Loucy (cell line): ENCODE measurements around the gene RER1.

Source experiments
- H2AFZ ChIP-seq: fragments of 200-600 bp; sonication (generic); 2 replicates; pipeline ENCODE4 v1.6.0; 2016; ENCODE audit warnings: antibody characterized with exemption, mild to moderate bottlenecking, low read length, moderate library complexity
- H3F3A ChIP-seq: fragments of 200-600 bp; 2 replicates; pipeline ENCODE4 v1.6.0; 2016; ENCODE audit warnings: antibody characterized with exemption, low read depth, mild to moderate bottlenecking
- H3K27me3 ChIP-seq: fragments of 200-600 bp; sonication (generic); 2 replicates; pipeline ENCODE4 v1.6.1; 2014; ENCODE audit warnings: low read length, mild to moderate bottlenecking; ENCODE audit not compliant: insufficient read depth, poor library complexity, severe bottlenecking
- H3K36me3 ChIP-seq: fragments of 200-600 bp; sonication (generic); 2 replicates; pipeline ENCODE4 v1.6.1; 2016; ENCODE audit warnings: low read length; ENCODE audit not compliant: insufficient read depth
- H3K4me1 ChIP-seq: fragments of 200-600 bp; sonication (generic); 2 replicates; pipeline ENCODE4 v1.5.1; 2014; ENCODE audit warnings: low read length, mild to moderate bottlenecking; ENCODE audit not compliant: insufficient read depth, poor library complexity, severe bottlenecking
- H3K4me2 ChIP-seq: fragments of 200-600 bp; sonication (generic); 2 replicates; pipeline ENCODE4 v1.6.0; 2014; ENCODE audit warnings: antibody characterized with exemption, low read length, low read depth, mild to moderate bottlenecking; ENCODE audit not compliant: poor library complexity, severe bottlenecking
- H3K4me3 ChIP-seq: fragments of 200-600 bp; sonication (generic); 2 replicates; pipeline ENCODE4 v1.5.1; 2014; ENCODE audit warnings: low read length, mild to moderate bottlenecking, mixed read lengths; ENCODE audit not compliant: poor library complexity, severe bottlenecking
- H3K79me2 ChIP-seq: fragments of 200-600 bp; sonication (generic); 2 replicates; pipeline ENCODE4 v1.6.1; 2014; ENCODE audit warnings: low read length; ENCODE audit not compliant: insufficient read depth
- H3K9ac ChIP-seq: fragments of 200-600 bp; sonication (generic); 2 replicates; pipeline ENCODE4 v1.6.0; 2014; ENCODE audit warnings: mild to moderate bottlenecking, low read depth, low read length, moderate library complexity; ENCODE audit not compliant: poor library complexity, severe bottlenecking
- H3K9me2 ChIP-seq: fragments of 200-600 bp; sonication (generic); replicated peaks from 2 replicates; pipeline ENCODE4 v1.6.1; 2016; ENCODE audit warnings: low read depth, low read length, mixed read lengths
- H3K9me3 ChIP-seq: fragments of 200-600 bp; sonication (generic); 2 replicates; pipeline ENCODE4 v1.6.1; 2014; ENCODE audit warnings: mild to moderate bottlenecking, antibody characterized with exemption, low read length, low read depth; ENCODE audit not compliant: insufficient read depth
- H4K20me1 ChIP-seq: fragments of 200-600 bp; sonication (generic); 2 replicates; pipeline ENCODE4 v1.6.0; 2014; ENCODE audit warnings: antibody characterized with exemption, low read length, mild to moderate bottlenecking; ENCODE audit not compliant: insufficient read depth, poor library complexity, severe bottlenecking
- EZH2phosphoT487 ChIP-seq: fragments of 200-600 bp; IDR thresholded peaks from 2 replicates; pipeline ENCODE4 v1.6.1; 2018; ENCODE audit warnings: antibody characterized with exemption, mild to moderate bottlenecking, moderate library complexity, borderline replicate concordance
- TF ChIP-seq, protein P1 (sequence below): fragments of 200-600 bp; sonication (generic); conservative IDR thresholded peaks from 2 replicates; pipeline ENCODE4 v1.5.1; 2014; ENCODE audit warnings: mild to moderate bottlenecking, antibody characterized with exemption, low read length

RER1 gene

DNA sequence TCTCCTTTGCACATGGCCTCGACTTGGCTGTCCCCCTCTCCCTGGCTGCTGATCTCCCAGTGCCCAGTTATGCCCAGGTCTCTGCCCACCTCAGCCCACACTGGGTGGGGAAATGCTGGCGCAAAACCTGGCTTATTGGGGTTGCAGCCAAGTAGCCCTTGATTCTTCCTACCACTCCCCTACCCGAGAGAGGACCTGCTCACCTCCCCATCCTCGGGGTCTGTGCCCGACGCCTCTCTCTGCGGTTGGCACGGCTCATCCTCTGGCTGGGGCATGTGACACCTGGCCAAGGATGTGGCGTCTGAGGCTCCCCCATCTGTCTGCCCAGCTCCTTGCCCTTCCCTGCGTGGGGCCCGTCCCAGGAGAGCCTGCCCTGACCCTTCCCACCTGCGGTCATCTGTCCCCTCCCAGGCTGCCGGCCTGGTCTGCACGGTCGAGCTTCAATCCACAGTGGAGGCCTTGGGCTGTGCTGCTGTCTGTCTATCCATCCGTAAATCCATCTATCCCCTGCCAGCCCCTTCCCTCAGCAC lies 27.2 kb downstream of the RER1 start:
- Histone ChIP-seq H3F3A (no peaks in the 10 kb centered on the region), H3K4me3 (no peak overlapping the region), H2AFZ (no peak overlapping the region), H3K9me3 (peaks cover 4% of the 10 kb centered on the region; the same call in 1 of the 2 replicates), H3K36me3 (no peaks in the 10 kb centered on the region), H3K4me1 (peaks cover 31% of the 10 kb centered on the region), H3K9ac (no peak overlapping the region), H3K4me2 (no peak overlapping the region), H4K20me1 (no peaks in the 10 kb centered on the region), H3K27me3 (no peaks in the 10 kb centered on the region), H3K9me2 (no peaks in the 10 kb centered on the region), H3K79me2 (peaks cover 12% of the 10 kb centered on the region; the same call in 1 of the 2 replicates)
- TF ChIP-seq, protein P1, sequence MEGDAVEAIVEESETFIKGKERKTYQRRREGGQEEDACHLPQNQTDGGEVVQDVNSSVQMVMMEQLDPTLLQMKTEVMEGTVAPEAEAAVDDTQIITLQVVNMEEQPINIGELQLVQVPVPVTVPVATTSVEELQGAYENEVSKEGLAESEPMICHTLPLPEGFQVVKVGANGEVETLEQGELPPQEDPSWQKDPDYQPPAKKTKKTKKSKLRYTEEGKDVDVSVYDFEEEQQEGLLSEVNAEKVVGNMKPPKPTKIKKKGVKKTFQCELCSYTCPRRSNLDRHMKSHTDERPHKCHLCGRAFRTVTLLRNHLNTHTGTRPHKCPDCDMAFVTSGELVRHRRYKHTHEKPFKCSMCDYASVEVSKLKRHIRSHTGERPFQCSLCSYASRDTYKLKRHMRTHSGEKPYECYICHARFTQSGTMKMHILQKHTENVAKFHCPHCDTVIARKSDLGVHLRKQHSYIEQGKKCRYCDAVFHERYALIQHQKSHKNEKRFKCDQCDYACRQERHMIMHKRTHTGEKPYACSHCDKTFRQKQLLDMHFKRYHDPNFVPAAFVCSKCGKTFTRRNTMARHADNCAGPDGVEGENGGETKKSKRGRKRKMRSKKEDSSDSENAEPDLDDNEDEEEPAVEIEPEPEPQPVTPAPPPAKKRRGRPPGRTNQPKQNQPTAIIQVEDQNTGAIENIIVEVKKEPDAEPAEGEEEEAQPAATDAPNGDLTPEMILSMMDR: no peak
- TF ChIP-seq EZH2phosphoT487: no peak

DNA sequence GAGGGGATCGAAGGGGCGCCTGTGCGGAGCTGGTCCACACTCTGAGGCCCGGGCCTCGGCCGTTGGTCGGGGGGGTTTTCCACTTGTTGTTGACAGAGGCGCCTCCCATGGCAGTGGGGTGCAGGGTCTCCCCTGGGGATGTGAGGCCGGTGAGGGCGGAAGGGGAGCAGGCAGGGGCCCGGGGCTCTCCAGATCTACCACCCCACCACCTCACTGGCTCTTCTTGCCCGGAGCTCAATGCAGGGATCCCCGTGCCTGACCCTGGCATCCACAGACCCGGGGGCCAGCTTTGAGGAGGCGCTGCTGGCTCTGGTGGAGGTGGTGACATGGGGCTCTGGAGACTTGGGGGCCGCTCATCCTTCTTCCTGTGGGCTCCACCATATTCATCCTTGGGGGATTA lies 27.8 kb downstream of the RER1 start:
- Histone ChIP-seq H3K4me3 (no peak overlapping the region), H3K79me2 (peaks cover 9% of the 10 kb centered on the region; the same call in 1 of the 2 replicates), H3K4me2 (no peak overlapping the region), H2AFZ (no peak overlapping the region), H3K4me1 (peaks cover 26% of the 10 kb centered on the region), H4K20me1 (no peaks in the 10 kb centered on the region), H3F3A (no peaks in the 10 kb centered on the region), H3K9ac (no peak overlapping the region), H3K9me2 (no peaks in the 10 kb centered on the region), H3K36me3 (no peaks in the 10 kb centered on the region), H3K9me3 (peaks cover 4% of the 10 kb centered on the region; the same call in 1 of the 2 replicates), H3K27me3 (no peaks in the 10 kb centered on the region)
- TF ChIP-seq EZH2phosphoT487: no peak
- TF ChIP-seq, protein P1: no peak

DNA sequence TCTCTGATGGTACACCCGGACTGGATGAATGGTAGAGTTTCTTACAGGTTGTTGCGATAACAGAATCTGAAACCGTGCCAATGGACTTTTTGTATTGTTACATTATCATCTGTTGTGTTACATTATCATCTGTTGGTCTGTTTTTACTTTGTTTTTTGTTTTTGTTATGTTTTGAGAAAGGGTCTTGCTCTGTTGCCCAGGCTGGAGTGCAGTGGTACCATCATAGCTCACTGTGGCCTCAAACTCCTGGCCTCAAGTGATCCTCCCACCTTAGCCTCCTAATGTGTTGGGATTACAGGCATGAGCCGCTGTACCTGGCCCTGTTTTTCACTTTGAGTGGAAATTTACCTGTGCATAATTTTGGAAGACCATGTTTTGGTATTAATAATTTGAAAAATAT lies 30.9 kb downstream of the RER1 start:
- no peaks in the 10 kb centered on the region; the same call in 1 of the 2 replicates for H3K79me2 ChIP-seq
- no peaks in the 10 kb centered on the region for H3K27me3 ChIP-seq
- H3K9me2 ChIP-seq: no peaks in the 10 kb centered on the region
- H3K9me3 ChIP-seq: peaks cover 4% of the 10 kb centered on the region; the same call in 1 of the 2 replicates
- H4K20me1 ChIP-seq: no peaks in the 10 kb centered on the region
- TF ChIP-seq EZH2phosphoT487: no peak
- TF ChIP-seq, protein P1: no peak
- no peaks in the 10 kb centered on the region for H3K36me3 ChIP-seq
- H3K4me1 ChIP-seq: no peaks in the 10 kb centered on the region
- no peak overlapping the region for H2AFZ ChIP-seq
- H3K9ac ChIP-seq: no peak overlapping the region
- H3K4me3 ChIP-seq: no peak overlapping the region
- H3K4me2 ChIP-seq: no peak overlapping the region
- no peaks in the 10 kb centered on the region for H3F3A ChIP-seq
